ENCODE results near the gene SMARCB1. TPM values are rescaled to one million over a fixed set of nuclear protein-coding genes. Genes with fewer than 3 reads are reported as not detected.

SMARCB1 gene
- total and polyA plus RNA-seq, 10 donors, result 64.2 to 166 (median 85.8) TPM

DNA sequence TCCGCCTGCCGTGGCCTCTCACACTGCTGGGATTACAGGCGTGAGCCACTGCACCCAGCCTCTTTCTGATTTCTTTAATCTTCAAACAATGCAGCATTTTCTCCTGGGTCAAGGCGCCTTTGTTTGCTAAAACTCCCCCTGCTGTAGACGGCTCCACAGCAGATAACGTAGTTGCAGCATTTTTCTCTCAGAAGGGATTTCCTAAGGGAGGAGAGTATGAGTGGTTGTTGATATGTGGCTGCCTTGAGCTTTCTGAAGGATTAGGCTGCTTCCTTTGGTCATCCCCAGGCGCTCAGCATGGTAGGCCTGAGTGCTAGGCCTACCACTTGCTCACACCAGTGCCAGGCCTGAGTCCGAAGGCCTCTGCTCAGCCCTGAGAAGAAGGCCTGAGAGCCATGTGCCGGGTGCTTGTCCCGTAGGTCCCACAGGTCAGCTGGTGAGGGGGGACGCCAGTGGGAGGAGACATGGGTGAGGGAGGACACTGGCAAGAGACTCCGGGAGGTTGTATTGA lies 18.1 kb downstream of the SMARCB1 start:
- WGBS, 5 donors, result 80 to 85% (median 82%) methylated on average over 12 of the region's 12 CpGs
- peak; percentile 68 for DNase-seq
- intact Hi-C loops (cut with DNase I; ENCODE audit: low total_unique reads), result no loop called here
- Histone ChIP-seq H3K4me3 (peak overlapping the region in 1 of 8 donors; percentile 21), H3K27me3 (replicated peaks in 1 of 7) (no peaks in the 10 kb centered on the region), H3K27ac (peak overlapping the region in 4 of 8 donors; percentile 30 to 74 (median 68)), H3K9me3 (no peaks in the 10 kb centered on the region), H3K36me3 (peaks cover 0 to 100% (median 70%) of the 10 kb centered on the region in 6 donors), H3K4me1 (peaks cover 5 to 63% (median 42%) of the 10 kb centered on the region in 6 donors)
- TF ChIP-seq, protein P1, sequence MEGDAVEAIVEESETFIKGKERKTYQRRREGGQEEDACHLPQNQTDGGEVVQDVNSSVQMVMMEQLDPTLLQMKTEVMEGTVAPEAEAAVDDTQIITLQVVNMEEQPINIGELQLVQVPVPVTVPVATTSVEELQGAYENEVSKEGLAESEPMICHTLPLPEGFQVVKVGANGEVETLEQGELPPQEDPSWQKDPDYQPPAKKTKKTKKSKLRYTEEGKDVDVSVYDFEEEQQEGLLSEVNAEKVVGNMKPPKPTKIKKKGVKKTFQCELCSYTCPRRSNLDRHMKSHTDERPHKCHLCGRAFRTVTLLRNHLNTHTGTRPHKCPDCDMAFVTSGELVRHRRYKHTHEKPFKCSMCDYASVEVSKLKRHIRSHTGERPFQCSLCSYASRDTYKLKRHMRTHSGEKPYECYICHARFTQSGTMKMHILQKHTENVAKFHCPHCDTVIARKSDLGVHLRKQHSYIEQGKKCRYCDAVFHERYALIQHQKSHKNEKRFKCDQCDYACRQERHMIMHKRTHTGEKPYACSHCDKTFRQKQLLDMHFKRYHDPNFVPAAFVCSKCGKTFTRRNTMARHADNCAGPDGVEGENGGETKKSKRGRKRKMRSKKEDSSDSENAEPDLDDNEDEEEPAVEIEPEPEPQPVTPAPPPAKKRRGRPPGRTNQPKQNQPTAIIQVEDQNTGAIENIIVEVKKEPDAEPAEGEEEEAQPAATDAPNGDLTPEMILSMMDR (IDR thresholded peaks at IDR 0.05 in 8 of 11, conservative IDR thresholded peaks at IDR 0.05 in 3 of 11), result no peak
- no peak for TF ChIP-seq POLR2AphosphoS5 (IDR thresholded peaks at IDR 0.05)
- TF ChIP-seq POLR2A (IDR thresholded peaks at IDR 0.05), result no peak

DNA sequence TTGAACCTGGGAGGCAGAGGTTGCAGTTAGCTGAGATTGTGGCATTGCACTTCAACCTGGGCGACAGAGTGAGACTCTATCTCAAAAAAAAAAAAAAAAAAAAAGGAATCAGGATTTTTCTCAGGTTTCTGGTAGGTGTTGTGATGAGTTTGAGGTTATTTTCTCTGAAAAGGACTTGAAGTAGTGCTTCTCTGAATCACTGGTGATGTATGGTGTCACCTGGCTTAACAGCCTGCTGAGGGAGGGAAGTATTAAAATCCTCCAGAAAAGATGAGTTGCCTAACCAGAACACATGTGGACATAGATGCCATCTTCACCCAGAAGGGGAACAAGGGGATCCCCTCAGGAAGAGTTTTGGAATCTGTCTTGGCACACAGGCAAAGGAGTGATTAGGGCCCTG lies 20.1 kb downstream of the SMARCB1 start:
- WGBS, 5 donors, result 75 to 96% (median 80%) methylated on average over 1 of the region's 1 CpG
- intact Hi-C loops (cut with DNase I; ENCODE audit: low total_unique reads), result no loop called here
- H3K36me3 ChIP-seq, result peaks cover 0 to 100% (median 62%) of the 10 kb centered on the region in 6 donors

DNA sequence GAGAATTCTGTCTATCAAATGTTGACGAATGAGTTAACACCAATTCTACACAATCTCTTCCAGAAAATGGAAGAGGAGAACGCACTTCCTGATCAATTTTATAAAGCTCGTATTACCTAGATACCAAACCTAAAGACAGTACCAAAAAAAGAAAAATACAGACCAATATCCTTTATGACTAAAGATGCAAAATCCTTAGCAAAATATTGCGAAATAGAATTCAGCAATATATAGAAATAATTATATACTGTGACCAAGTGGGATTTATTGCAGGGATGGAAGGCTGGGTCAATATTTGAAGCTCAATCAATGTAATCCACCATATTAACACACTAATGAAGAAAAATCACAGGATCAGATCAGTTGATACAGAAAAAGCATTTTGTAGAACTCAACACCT lies 25.6 kb downstream of the SMARCB1 start:
- Histone ChIP-seq H3K9me3 (no peaks in the 10 kb centered on the region), H3K27ac (no peak overlapping the region), H3K27me3 (replicated peaks in 1 of 7) (no peaks in the 10 kb centered on the region), H3K4me3 (no peak overlapping the region), H3K36me3 (peaks cover 4 to 98% (median 43%) of the 10 kb centered on the region in 6 donors), H3K4me1 (peaks cover 0 to 7% (median 0%) of the 10 kb centered on the region in 6 donors)
- TF ChIP-seq, protein P1 (IDR thresholded peaks at IDR 0.05 in 8 of 11, conservative IDR thresholded peaks at IDR 0.05 in 3 of 11), result no peak
- TF ChIP-seq POLR2AphosphoS5 (IDR thresholded peaks at IDR 0.05) (no peak), POLR2A (IDR thresholded peaks at IDR 0.05) (no peak)
- DNase-seq, result no peak
- WGBS, 5 donors, result 94 to 99% (median 98%) methylated on average over 4 of the region's 4 CpGs
- intact Hi-C loops (cut with DNase I; ENCODE audit: low total_unique reads), result no loop called here

More for the DNA sequence above, 20.1 kb downstream of the SMARCB1 start:
- Histone ChIP-seq H3K9me3 (no peaks in the 10 kb centered on the region), H3K27me3 (replicated peaks in 1 of 7) (no peaks in the 10 kb centered on the region), H3K27ac (peak overlapping the region in 3 of 8 donors; percentile 67 to 74 (median 70)), H3K4me1 (peaks cover 3 to 43% (median 23%) of the 10 kb centered on the region in 6 donors), H3K4me3 (no peak overlapping the region)
- TF ChIP-seq POLR2AphosphoS5 (IDR thresholded peaks at IDR 0.05), result no peak
- TF ChIP-seq POLR2A (IDR thresholded peaks at IDR 0.05), result no peak
- TF ChIP-seq, protein P1 (IDR thresholded peaks at IDR 0.05 in 8 of 11, conservative IDR thresholded peaks at IDR 0.05 in 3 of 11), result no peak
- DNase-seq, result no peak

DNA sequence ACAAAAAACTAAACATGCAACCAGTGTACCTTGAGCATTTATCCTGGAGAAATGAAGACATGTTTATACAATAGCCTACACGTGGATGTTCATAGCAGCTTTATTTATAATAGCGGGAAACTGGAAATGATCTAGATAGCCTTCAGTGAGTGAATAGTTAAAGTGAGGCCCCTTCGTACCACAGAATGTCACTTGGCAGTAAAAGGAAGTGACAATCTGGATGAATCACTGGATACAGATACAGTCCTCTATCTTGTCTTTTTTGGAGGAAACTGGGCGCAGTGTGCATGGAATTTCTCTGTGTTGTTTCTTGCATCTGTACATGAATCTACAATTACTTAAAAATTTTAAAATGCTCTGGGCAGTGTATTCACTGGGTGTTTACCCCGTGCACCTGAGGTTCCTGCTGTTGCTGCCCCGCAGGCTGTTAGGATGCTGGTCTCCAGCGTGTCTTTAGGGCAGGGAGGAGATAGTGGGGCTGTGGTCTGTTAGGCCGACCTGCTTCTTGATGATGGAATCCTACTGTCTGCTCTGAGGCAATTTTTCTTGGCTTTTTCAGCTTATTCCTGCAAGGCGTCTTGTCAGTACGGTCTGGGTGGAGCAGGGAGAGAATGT lies 28.9 kb downstream of the SMARCB1 start:
- peaks cover 4 to 100% (median 67%) of the 10 kb centered on the region in 6 donors for H3K36me3 ChIP-seq
- 73 to 89% (median 84%) methylated on average over 9 to 10 of the region's 10 CpGs for WGBS, 5 donors

More for the DNA sequence above, 28.9 kb downstream of the SMARCB1 start:
- DNase-seq, result peak; percentile 36
- Histone ChIP-seq H3K9me3 (no peaks in the 10 kb centered on the region), H3K4me1 (peaks cover 2 to 37% (median 20%) of the 10 kb centered on the region in 6 donors), H3K27me3 (replicated peaks in 1 of 7) (no peaks in the 10 kb centered on the region), H3K4me3 (no peak overlapping the region), H3K27ac (no peak overlapping the region)
- intact Hi-C loops (cut with DNase I; ENCODE audit: low total_unique reads), result no loop called here
- TF ChIP-seq POLR2AphosphoS5 (IDR thresholded peaks at IDR 0.05) (no peak), POLR2A (IDR thresholded peaks at IDR 0.05) (no peak)
- TF ChIP-seq, protein P1 (IDR thresholded peaks at IDR 0.05 in 8 of 11, conservative IDR thresholded peaks at IDR 0.05 in 3 of 11), result no peak
